GM21529 (cell line): ENCODE results near the gene MIPEP.

Experiments
- ATAC-seq: cut with Tn5 transposase; IDR thresholded peaks from one replicate; pipeline ENCODE4 v1.9.1; 2021; ENCODE audit not compliant: unreplicated experiment

MIPEP gene

DNA sequence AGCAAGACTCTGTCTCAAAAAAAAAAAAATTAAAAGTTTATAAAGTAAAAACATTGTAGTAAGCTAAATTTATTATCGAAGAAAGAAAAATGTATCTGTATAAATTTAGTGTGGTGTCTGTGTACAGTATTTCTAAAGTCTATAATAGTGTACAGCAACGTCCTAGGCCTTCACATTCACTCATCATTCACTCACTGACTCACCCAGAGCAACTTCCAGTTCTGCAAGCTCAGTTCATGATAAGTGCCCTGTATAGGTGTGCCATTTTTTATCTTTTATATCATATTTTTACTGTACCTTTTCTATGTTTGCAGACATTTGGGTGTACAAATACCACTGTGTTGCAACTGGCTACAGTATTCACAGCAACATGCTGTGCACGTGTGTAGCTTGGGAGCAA, 200.9 kb downstream of the MIPEP start:
- no peak for ATAC-seq

DNA sequence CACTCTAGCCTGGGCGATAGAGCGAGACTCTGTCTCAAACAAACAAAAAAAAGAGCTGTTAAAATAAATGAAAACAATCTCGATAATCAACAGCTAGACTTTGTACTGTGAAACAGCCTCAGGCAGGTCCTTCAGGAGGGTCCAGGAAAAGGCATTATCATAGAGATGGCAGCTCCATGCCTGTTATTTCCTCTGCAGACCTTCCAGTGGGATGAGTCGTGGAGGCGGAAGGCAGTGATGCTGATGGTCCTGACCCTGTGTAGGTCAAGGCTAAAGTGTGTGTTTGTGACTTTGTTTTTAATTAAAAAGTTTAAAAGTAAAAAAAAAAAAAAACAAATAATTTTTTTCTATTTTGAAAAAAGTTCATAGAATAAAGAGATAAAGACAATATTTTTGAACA, 201.6 kb downstream of the MIPEP start:
- no peak for ATAC-seq

DNA sequence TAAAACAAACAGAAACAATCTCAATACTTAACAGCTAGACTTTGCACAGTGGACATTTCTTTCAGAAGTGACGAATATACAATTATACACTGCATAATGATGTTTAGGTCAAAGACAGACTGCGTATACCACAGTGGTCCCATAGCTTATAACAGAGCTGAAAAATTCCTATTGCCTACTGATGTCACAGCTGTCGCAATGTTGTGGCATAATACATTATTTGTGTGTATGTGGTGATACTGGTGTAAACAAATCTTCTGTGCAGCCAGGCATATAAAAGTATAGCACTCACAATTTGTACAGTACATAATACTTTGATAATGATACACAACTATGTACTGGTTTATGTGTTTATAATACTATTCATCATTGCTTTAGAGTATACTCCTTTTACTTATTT, 202.3 kb downstream of the MIPEP start:
- no peak for ATAC-seq

DNA sequence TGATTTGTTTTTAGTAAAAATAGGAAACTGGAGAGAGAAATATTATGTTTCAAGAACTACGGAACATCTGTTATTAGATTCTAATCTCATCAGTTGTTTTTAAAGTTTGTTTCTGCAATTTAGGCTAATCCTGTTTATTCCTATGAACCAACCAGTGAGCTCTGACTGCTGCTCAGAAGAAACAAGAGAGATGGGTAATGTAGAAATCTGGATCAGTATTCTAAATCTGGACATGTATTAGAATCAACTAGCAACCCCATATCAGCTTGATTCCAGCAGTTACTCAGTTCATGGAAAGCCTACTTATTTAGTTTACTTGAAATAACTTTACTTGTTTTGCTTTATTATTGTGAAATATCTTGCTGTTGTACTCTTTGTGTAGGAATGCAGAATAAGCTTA, 203.8 kb downstream of the MIPEP start:
- ATAC-seq = no peak

DNA sequence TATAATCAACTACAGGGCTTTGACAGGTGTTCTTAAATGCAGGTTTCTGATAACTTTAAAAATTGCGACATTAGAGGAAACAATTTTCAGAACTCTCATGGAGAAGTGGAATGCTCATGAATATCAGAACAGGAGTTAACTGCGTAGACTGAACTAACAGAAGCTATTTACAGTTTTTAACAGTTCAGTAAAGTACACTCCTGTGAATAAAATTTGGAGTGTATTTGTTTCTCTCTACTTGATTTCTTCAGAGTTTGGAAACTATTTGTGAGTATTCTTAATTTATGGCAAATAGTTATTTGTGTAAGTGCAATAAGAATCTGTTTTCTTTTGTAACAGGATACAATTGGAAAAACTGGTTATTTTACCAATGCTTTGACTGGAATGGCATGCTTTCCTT, 204.6 kb downstream of the MIPEP start:
- no peak for ATAC-seq

DNA sequence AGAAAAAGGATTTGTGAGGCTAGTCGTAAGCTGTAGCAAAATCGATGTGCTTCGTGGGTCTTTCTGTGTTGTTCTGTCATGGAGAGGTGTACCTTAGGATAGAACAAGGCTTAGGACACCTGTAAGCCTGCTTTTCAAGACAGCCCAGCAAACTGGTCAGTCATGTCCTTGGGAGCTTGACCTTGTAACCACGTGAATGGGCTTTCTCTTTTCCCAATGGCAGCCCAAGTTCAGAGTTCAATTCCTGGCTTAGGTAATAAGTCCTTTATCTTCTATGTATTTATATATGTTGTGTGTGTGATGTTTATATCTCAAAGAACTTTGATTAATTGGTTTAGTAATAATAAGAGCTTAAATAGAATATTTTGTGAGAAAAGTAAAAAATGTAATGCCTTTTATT, 206.1 kb downstream of the MIPEP start:
- ATAC-seq = no peak

DNA sequence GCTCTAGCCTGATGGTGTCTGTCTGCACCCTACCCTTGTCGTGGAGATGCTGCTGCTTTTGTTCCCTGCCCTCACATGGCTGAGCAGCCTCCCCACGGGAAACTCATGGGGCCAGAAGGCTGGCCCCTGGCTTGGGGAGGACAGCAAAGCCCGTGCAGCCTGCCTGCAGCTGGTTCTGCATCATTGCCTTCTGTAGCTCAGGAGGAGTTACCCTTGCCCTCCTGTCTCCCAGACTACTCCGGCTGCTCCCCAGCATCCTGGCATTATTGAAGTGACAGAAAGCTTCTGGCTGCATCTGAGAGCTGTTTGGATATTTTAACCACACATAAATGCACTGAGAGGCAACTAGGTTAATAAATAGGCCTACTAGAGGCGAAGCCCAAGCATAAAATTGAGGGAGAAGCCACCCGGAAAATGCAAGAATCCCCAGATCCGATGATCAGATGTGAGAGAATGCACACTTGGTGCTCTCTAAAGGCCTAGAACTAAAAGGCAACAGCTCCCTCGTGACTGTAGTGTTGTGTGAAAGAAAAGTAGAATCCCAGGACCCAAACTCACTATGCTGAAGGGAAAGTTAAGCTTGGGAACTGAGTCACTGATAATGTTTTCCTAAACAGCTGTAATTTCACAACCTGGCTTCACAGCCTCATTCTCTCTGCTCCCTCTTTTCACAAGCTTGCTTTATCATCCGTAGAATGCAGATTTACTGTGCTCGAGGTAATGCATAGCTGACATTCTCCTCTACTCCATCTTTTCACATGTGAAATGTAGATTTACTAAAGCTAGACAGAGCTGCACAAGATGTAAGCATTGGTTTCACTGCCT, 208.1 kb downstream of the MIPEP start:
- no peak for ATAC-seq
